HG02973 (cell line): Measurements from ENCODE around the gene ALOXE3.
"Not testable (repeated sequence)": the region's sequence is repeated elsewhere in the genome, so short reads cannot be mapped to it uniquely, and the experiment has no call there.

Experiments used
- ATAC-seq: cut with Tn5 transposase; IDR thresholded peaks from one replicate; pipeline ENCODE4 v1.9.1; 2021; ENCODE audit warnings: moderate library complexity; ENCODE audit not compliant: unreplicated experiment

ALOXE3 gene

DNA sequence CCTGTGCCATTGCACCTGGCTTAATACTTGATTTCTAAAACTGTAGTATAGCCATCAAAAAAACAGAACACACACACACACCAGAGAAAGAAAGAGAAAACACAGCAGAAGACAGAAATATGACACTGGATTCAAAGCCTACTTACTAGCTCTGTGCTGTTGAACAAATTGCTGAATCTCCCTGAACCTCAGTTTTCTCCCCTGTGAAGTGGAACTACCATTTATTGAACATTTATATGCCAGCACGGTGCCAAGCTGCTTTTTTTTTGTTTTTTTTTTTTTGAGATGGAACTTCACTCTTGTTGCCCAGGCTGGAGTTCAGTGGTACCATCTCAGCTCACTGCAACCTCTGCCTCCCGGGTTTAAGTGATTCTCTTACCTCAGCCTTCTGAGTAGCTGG lies 17.6 kb downstream of the ALOXE3 start:
- no peak for ATAC-seq

GRCh38 chr17:8100111-8100510 lies 18.2 kb downstream of the ALOXE3 start:
- no peak for ATAC-seq

DNA sequence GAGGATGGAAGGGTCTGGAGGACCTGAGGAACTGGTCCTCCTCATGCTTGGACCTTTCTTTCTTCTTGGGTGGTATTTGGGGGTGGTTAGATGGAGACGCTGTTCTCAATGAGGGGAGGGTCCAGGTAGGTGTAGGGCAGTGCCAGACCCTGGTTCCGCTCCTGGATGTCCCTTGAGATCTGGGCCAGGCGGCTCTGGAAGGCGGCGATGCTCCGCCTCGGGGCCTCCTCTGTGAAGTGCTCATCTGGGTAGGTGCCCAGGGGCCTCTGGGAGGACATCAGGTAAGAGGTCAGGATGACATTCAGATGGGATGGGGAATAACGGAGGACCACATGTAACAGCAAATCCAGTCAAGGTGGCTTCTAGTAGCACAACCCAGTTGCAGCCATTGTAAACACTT lies 21.8 kb downstream of the ALOXE3 start:
- ATAC-seq, result no peak

DNA sequence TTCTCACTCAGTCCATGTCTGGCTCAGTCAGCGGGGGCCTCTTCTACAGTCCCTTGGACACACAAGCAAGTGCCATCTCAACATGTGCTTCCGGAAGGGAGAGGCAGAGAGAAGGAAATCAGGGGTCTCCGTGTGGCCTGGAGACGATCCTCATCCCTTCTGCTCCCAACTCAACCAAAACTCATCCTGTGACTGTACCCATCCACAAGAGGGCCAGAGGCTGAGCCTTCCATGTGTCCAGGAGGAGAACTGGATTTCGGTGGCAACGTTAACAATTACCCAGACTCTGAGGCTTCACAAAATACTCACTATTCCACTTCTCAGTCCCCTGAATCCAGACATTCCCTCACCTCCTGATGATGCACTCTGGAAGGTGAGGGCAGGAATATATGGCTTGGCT lies 23.0 kb downstream of the ALOXE3 start:
- ATAC-seq, result no peak

- peak; percentile 43 for ATAC-seq
These were observed 27.2 kb downstream of the ALOXE3 start for GRCh38 chr17:8091033-8091687.

GRCh38 chr17:8089728-8090127 lies 28.6 kb downstream of the ALOXE3 start:
- ATAC-seq, result no peak

DNA sequence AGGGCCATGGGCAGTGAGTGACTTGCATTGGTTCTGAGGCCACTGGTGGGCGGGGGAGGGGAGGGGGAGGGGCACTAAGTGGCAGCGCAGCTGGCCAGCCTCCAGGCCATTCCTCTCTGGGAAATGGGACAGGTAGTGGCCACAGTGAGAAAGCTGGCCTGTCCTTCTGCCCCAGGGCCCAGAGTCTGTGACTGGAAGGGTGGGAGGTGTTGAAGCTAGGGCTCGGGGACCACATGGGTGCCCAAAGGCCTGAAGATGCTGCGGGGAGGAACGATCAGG lies 30.4 kb downstream of the ALOXE3 start:
- ATAC-seq, result no peak

- no peak for ATAC-seq
These were observed 31.0 kb downstream of the ALOXE3 start, which contains the start of gene ALOX12B for GRCh38 chr17:8087075-8087951. ALOX12B (minus strand) TSS chr17:8087716; CDS start chr17:8087442, 274 bp downstream.

DNA sequence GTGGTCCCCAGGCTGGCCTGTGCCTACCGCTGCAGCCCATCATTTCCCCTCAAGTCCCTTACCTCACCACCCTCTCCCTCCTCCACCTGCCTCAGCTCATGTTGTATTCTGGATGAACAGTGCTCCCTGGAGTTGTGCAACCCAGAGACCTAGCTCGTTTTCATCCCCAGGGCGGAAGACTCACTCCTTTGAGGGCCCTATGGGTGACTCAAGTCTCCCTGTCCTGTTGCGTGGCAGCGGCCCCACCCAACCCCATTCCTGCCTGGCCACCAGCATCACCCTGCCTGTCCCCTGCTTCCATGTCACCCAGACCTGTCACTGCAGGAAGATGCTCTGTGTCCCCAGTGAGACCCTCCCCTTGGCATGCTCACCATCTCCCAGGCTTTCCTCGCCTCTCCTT lies 34.1 kb downstream of the ALOXE3 start:
- no peak for ATAC-seq

DNA sequence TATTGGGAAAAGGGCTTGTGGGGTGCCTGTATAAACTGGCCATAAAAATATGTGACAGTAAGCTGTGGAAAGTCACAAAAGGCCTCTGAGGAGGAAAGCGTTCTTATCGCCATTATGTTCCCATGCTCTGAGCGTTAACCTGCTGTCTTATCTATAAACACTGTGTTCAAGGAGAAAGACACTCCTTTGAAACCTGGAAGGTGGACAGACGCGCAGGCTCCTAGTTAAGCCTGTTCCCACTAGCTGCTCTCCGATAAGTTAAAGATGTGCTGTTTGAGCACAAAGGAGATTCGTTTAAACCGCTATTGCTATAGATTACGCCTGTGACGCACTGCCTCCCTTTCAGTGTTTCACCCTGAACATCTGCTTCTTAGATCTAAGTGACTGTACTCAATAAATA lies 36.0 kb downstream of the ALOXE3 start:
- ATAC-seq, result no peak

GRCh38 chr17:8081876-8082275 lies 36.4 kb downstream of the ALOXE3 start:
- no peak for ATAC-seq

DNA sequence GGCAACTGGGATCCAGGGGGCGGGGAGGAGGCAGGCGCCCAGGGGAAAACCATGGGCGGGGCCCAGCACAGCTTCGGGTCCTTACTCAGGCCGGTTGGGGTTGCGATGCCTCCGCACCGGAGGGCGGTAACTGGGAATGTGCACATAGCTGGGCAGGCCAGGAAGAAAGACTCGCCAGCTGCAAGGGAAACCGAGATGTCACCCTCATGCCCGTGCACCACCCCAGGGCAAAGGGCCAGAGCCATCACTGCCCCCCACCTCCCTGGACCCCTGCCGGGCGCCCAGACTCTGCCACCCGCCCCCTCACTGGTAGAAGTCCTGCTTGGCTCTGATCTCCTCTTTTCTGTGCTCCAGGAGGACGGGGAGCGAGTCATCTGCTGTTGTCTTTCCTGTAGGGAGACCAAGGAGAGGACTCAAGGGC lies 37.5 kb downstream of the ALOXE3 start:
- no peak for ATAC-seq

- no peak for ATAC-seq
These were observed 38.0 kb downstream of the ALOXE3 start for GRCh38 chr17:8080208-8080798.

DNA sequence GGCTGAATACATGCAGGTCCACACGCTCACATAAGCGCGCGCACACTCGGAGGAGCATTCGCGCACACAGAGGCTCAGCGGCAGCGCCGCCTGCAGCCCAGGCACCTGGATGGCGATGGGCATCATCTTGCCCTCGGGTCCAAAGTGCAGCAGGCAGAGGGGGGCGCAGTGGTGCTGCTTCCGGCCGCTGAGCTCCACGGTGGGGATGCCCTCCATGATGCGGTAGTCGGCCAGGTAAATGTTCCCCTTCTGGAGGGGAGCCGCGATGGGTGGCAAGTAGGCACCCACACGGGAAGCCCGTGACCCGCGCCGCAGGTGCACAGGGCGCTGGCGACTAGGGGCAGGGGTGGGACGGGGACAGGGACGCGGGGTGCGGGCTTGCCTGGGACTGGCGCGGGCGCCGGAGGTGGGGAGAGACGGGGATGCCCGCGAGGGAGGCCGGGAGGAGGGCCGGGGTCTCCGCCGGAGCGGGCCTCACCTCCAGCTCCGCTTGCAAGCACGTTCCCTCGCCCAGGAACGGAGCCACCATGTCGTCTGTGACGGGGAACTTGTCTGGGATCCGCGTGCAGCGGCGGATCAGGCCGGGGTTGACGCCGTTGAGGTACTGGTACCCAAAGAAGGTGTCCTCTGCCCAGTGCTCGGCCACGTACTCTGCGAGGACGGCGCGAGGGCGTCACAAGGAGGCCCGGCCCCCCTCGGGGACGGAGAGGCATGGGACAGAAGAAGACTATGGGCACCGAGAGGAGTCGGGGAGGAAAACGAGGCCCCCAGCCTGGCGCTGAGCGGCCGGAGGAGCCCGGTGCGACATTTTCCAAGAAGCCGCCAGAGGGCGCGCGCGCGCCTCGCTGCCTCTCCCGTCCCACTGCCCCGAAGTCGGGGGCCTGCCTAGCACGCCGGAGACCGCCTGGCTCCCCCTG lies 38.8 kb downstream of the ALOXE3 start:
- peak; percentile 54 for ATAC-seq

DNA sequence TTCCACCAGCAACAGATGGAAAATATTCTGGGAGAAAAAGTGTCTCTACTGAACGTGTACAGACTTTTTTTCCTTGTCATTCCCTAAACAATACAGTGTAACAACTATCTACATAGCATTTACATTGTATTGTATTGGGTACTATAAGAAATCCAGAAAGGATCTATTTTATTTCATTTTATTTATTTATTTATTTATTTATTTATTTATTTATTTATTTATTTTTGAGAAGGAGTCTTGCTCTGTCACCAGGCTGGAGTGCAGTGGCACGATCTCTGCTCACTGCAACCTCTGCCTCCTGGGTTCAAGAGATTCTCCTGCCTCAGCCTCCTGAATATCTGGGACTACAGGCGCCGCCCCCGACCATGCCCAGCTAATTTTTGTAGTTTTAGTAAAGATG lies 40.4 kb downstream of the ALOXE3 start:
- not testable (repeated sequence) for ATAC-seq

GRCh38 chr17:8076502-8077266 lies 41.6 kb downstream of the ALOXE3 start:
- ATAC-seq, result no peak

GRCh38 chr17:8075574-8076342 lies 42.6 kb downstream of the ALOXE3 start:
- no peak for ATAC-seq

DNA sequence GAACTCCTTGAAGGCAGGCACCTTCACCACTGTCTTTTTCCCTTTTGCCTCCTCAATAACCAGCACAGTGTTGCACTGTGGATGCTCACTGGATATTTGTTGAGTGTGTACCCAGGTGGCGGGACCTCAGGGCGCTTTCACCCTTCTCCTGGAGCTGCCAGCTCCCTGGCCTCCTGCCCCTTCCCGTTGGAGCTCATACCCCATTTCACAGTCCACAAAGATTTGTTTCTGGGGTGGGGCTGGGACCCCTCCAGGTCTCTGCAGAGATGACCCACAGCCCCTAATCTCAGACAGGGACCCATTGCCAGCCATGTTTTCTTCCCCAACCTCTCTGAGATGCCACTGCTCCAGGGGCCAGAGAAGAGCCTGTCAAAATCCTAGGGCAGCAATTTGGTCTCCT lies 43.2 kb downstream of the ALOXE3 start:
- no peak for ATAC-seq

GRCh38 chr17:8074554-8074953 lies 43.8 kb downstream of the ALOXE3 start:
- no peak for ATAC-seq
